SW480 (cell line): ENCODE data around the gene NR2F2.

Experiments used
- DNase-seq: peaks from one replicate; pipeline ENCODE4 v3.0.0-alpha.2; 2016; ENCODE audit warnings: low spot score

NR2F2 gene

DNA sequence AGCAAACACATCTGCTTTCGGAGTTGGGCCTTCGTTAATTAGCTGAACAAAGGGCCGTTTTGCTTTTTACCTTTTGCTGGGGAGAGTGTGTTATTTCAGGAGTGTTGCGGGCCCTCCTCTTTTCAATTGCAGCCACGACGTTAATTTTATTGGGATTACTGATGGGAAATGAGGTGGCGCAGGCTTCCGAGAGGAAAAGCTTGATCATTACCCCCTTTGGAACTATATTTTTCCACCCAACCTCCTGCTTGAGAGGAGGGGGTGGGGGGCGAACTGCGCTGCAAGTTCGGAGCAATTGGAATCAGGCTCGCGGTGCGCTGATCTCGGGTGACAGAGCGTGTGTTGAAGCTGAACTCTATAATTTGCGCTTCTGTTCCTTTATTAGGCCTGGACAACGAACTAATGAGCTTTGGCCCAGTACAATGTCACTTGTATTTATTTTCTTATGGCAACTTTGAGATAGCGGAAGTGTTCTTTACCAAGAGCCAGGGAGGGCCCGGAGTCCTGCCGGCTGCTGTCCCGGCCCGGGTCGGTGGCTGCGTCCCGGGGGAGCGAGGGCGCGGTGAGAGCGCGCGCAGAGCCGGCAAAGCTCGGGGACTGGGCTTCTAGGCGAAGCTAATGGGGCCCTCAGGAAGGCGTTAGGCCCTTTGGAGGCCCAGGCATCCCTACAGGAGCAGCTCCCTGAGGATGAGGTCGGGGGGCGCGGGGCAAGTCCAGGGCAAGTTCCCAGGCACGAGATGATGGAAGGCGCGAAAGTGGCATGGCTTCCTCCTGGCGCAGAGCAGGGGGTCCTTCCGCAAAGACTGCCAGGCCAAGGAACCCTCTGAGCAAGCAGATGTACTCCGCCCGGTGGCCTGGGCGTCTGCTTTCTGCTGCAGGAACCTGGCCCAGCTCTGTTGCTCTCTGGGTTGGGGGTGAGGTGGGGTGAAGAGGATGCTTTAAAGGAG, 12.9 kb downstream of the NR2F2 start:
- DNase-seq: no peak

DNA sequence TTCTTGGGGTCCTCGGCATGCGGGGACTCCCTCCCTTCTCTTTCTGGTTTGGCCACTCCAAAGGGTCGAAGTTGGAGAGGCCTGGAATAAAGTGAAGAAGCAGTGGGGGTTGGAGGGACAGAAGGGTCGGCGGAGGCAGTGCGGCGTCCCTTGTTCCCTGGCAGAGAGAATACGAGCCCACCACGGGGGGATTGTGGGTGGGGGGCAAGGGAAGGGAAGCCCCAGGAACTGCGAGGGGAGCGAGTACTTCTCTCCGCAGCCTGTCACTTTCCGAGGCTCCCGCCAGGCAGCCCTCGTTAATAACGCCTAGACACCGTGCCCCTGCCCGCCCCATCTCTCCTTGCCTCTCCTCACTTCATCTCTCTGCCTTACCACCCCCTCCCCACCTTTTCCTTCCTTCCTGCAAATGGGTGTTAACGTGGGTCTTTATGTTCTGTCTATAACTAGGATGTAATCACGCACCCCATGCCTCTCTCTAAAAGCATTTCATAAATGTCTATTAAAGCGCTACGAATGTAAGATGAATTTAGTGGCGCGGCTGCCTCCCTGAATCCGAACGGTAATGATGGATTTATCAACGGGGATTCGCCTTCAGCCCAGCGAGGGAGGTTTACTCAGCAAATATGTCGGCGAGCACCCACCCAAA, 13.7 kb downstream of the NR2F2 start:
- DNase-seq: no peak

GRCh38 chr15:96344706-96345559, 14.4 kb downstream of the NR2F2 start:
- DNase-seq: no peak

DNA sequence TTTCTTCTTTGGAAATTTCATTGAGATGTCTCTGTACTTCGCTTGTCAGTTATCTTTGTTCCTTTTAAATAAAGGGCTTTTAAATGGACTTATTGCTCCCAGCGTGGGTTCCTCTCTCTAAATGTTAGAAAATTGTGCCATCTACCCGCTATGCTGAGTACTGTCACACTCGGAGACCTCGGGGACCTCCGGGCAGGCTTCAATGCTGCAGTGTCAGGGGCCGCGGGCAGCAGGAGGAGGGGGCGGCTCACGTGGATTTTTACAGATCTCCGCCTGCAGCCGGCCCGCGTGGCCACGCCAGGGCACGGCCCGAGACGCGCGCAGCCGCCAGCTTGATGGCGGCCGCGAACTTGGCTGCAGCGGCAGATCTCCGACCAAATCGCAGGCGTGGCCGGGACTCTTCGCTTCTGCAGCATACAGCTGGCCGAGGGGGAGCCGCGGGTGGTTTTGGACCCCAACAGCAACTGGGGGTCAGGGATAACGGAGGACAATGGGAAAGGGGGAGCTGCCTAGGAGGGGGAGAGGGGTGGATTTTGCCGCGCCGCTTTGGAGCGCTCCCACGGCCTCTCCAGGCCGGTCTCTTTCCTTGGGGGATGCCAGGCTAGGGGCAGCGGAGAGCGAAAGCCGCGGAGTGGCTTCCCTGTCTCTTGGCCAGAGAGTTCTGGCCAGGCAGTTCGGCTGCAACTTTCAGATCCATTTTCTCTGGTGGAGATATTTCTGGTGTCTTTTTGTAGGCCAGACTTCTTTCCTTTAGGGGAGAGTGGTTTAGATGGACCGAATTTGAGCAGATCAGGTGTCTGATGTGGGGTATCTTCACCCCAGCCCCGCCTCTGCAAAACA, 15.3 kb downstream of the NR2F2 start:
- peak; percentile 67 for DNase-seq

DNA sequence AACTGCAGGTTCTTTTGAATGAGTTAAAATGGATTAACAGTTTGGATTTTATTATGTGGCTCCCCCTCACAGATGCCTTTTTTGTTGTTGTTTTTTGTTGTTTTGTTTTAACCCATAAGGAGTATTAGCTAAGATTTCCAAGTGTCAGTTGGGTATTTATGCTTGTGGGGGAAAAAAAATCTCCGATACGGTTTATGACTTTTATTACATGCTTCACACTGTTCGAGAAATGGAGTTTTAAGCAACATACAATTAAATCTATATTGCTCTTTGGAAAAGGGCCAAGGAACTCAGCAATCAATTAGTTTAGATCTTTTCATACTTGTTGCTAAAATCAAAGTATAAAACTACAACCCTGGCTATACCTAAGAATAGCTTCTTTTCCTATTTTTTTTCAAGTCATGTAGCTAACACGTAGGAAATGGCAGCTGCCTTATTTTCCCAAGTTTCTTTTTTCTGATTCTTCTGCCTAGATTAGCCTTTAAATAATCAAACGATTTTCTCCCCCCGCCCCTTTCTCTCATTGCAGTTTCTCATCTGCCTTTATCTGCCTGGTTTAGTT, 16.0 kb downstream of the NR2F2 start:
- DNase-seq: no peak

- no peak for DNase-seq
These were observed 16.9 kb downstream of the NR2F2 start for GRCh38 chr15:96347181-96348111.

- DNase-seq: no peak
These were observed 17.9 kb downstream of the NR2F2 start for GRCh38 chr15:96348112-96349027.

- DNase-seq: no peak
These were observed 18.7 kb downstream of the NR2F2 start for GRCh38 chr15:96349034-96349856.

DNA sequence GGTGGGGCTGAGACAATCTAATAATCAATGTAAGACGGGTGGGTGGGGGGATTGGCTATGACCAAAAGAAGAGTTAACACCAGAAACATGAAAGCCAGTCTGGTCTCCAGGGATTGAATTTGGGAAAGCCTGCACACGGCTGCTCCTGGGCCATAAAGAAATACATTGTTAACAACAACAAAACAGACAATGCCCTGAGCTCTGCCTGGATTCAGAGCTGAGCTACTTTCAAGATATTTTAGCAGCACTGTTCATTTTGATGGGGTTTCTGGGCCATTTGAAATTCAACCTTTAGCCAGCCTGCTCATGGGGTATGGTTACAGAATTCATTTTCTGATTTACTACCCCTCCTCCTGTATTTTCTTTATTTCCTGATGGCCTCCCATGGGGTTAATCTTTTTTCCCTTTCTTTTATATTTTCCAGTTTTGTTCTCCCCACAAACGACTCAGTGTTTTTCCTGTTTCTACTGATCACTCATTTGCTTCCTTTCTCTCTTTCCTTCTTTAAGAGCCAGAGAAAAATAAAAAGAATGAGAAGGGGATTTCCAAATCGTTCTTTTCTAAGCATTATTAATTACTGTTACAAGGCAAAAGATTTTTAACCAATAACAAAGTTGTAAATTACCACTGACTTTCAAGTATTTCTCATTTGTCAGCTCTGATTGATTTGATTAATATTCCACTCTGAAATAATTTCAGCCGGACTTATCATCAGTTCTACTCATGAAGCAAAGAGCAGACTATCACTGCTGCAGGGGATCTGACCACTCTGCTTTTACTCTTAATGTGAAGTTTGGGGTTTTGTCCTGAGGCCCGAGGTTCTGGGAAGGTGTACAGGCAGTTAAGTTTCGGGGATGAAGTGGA, 19.6 kb downstream of the NR2F2 start:
- no peak for DNase-seq

DNA sequence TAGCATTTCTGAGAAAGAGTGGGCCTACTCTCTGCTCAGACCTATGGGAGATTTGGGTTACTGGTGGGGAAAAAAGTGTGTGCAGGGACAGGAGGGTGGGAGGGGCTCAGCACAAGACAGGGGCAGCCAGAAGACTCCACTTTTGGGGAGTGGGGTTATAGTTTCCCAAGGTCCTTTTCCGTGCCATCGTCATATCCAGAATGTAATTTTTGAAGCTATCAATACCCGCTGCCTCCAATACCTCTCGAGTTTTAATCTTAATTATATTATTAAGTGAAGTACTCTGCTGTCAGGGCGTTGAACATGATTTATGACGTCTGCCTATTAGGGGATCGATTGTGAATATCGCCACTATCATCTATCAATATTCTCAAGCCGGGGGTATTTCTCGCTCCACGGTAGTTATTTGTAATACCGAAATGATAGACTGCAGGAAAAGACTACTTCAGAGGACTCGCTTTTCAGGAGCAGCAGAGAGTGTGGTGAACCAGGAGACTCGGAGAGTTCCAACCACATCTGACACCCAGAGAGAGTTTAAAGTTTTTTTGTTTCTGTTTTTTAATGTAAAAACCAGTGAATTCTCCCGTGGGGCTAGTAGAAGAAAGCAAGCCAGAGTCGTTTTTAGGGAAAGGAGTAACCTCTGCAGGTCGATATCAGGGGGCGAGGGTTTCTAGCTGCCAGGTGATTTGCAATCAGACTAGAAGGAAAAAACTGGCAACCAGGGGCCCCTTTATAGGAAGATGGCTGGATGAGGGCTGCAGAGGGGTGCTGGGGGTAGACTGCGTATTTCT, 20.6 kb downstream of the NR2F2 start:
- DNase-seq: no peak

DNA sequence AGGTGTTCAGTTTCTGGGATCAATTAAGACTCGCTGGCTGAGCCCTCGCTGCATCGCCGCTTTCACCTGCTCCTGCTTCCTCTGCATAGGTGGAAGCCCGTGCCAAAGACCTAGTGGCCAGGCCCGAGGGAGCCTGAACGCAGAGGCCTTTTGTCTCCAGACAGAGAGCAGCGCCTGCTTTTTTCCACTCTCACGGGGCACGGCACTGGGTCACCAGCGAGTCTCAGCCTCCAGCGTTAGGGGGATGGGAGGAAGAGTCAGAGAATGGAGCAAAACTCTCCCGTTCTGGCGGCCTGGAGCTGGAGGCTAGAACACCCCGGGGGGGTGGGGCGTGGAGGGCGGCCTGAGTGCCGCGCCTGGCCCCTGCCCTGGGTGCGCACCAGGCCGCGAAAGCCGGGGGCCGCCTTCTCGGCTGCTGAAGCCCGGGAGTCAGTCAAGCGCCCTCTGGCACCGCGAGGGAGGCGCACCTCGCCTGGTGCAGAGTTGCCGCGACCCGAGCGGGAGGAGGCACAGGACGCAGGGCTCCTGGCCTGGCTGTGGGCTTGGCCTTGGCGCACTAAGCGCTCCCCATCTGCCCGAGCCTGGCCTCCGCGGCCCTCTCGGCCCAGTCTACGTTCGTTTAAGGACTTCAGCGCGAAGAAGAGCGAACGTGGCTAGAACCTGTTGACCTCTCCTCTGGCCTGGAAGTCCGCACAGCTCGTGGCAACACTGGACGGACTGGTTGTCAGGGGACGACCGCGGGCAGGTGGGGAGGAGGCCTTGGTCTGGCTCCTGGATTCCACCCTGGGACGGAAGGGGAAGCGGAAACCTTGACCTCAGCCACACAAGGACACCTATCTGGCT, 21.5 kb downstream of the NR2F2 start:
- DNase-seq: no peak

- no peak for DNase-seq
These were observed 22.3 kb downstream of the NR2F2 start for GRCh38 chr15:96352604-96353405.

DNA sequence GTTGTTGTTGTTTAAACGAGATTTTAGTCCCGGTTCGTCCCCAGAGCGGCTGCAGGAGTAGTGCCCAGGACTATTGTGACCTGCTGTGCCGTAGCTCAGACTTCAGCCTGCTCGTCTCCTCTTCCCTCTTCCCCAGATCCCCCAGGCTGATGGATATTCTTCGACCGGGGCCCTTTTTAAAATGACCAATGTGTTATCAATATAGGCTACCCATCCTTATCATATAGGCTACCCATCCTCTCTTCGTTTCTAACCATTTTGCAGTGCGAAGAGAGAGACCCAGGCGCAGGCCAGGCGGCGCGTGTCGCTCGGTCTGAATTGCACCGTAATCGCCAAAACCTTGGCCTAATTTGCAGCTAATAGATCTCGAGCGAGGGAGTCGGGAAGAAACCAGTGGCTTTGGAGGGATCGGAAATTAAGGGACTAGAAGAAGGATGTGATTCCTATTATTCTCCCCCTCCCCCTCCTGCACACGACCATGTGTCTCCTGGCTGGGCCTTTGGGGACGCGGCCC, 23.0 kb downstream of the NR2F2 start:
- DNase-seq: no peak
